Neural cell (in vitro differentiated cells): ENCODE results near the gene PEAK1. TPM values are rescaled to one million over a fixed set of nuclear protein-coding genes. Genes with fewer than 3 reads are reported as not detected.
A peak's percentile ranks its signal among the peaks of the same experiment; 100 is the strongest.

Source experiments
- H2AFZ ChIP-seq: fragments of 200-600, 300-800 bp; sonication (generic), shearing (Covaris generic); 2 replicates; pipeline ENCODE4 v1.6.0; 2014; ENCODE audit warnings: low read depth, mild to moderate bottlenecking, antibody characterized with exemption, low read length, moderate library complexity
- H3F3A ChIP-seq: fragments of 200-600 bp; shearing (Covaris generic); 2 replicates; pipeline ENCODE4 v1.6.1; 2016; ENCODE audit warnings: mild to moderate bottlenecking, moderate library complexity, mixed read lengths, antibody characterized with exemption, low read length; ENCODE audit not compliant: insufficient read depth, poor library complexity, severe bottlenecking
- H3K27ac ChIP-seq: fragments of 200-600, 300-800 bp; sonication (generic), shearing (Covaris generic); 2 replicates; pipeline ENCODE4 v1.5.1; 2014; ENCODE audit warnings: mild to moderate bottlenecking, low read length, moderate library complexity
- H3K27me3 ChIP-seq: fragments of 300-800, 200-600 bp; sonication (generic), shearing (Covaris generic); 2 replicates; pipeline ENCODE4 v1.6.0; 2014; ENCODE audit warnings: mild to moderate bottlenecking, low read depth, low read length, moderate library complexity; ENCODE audit not compliant: insufficient read depth
- H3K36me3 ChIP-seq: fragments of 300-800, 200-600 bp; sonication (generic), shearing (Covaris generic); 2 replicates; pipeline ENCODE4 v1.5.1; 2014; ENCODE audit warnings: mild to moderate bottlenecking, antibody characterized with exemption, low read length, moderate library complexity; ENCODE audit not compliant: insufficient read depth
- H3K4me2 ChIP-seq: fragments of 300-800, 200-600 bp; sonication (generic), shearing (Covaris generic); 2 replicates; pipeline ENCODE4 v1.6.0; 2014; ENCODE audit warnings: mild to moderate bottlenecking, low read length
- H3K4me3 ChIP-seq: fragments of 300-800, 200-600 bp; sonication (generic), shearing (Covaris generic); 2 replicates; pipeline ENCODE4 v1.5.1; 2014; ENCODE audit warnings: mild to moderate bottlenecking, low read length, moderate library complexity
- H3K79me2 ChIP-seq: fragments of 200-600 bp; shearing (Covaris generic); replicated peaks from 2 replicates; pipeline ENCODE4 v1.6.0; 2014; ENCODE audit warnings: mild to moderate bottlenecking, low read length, moderate library complexity; ENCODE audit not compliant: insufficient read depth
- H3K9ac ChIP-seq: fragments of 300-800, 200-600 bp; sonication (generic), shearing (Covaris generic); 2 replicates; pipeline ENCODE4 v1.6.1; 2016; ENCODE audit warnings: mild to moderate bottlenecking, low read length, mixed read lengths
- H3K9me2 ChIP-seq: fragments of 200-600 bp; shearing (Covaris generic); 2 replicates; pipeline ENCODE4 v1.6.1; 2016; ENCODE audit warnings: mild to moderate bottlenecking, low read length, mixed read lengths; ENCODE audit not compliant: insufficient read depth
- H3K9me3 ChIP-seq: fragments of 200-600, 300-800 bp; sonication (generic), shearing (Covaris generic); 2 replicates; pipeline ENCODE4 v1.6.1; 2016; ENCODE audit warnings: mild to moderate bottlenecking, mixed run types, low read length, moderate library complexity, mixed read lengths
- H4K20me1 ChIP-seq: fragments of 200-600 bp; shearing (Covaris generic); 2 replicates; pipeline ENCODE4 v1.6.1; 2016; ENCODE audit warnings: mild to moderate bottlenecking, mixed run types; ENCODE audit not compliant: insufficient read depth
- CTCF ChIP-seq: fragments of 450-650 bp; IDR thresholded peaks from 2 replicates; pipeline ENCODE4 v1.5.1; 2014; ENCODE audit warnings: antibody characterized with exemption, mild to moderate bottlenecking, moderate library complexity; ENCODE audit not compliant: poor library complexity, severe bottlenecking
- EP300 ChIP-seq: fragments of 450-650 bp; conservative IDR thresholded peaks from 2 replicates; pipeline ENCODE4 v1.6.1; 2014; ENCODE audit warnings: antibody characterized with exemption, mild to moderate bottlenecking, moderate library complexity; ENCODE audit not compliant: poor library complexity, severe bottlenecking
- EZH2 ChIP-seq: fragments of 200-600, 300-800 bp; shearing (Covaris generic), sonication (generic); IDR thresholded peaks from 2 replicates; pipeline ENCODE4 v1.6.1; 2014; ENCODE audit warnings: antibody characterized with exemption, low read length, borderline replicate concordance, mild to moderate bottlenecking; ENCODE audit not compliant: insufficient read depth, poor library complexity, severe bottlenecking
- MXI1 ChIP-seq: fragments of 450-650 bp; conservative IDR thresholded peaks from 2 replicates; pipeline ENCODE4 v1.6.1; 2014; ENCODE audit warnings: antibody characterized with exemption, mild to moderate bottlenecking; ENCODE audit not compliant: poor library complexity, severe bottlenecking
- POLR2AphosphoS5 ChIP-seq: IDR thresholded peaks from 2 replicates; pipeline ENCODE4 v1.6.1; 2012
- RAD21 ChIP-seq: fragments of 450-650 bp; conservative IDR thresholded peaks from 2 replicates; pipeline ENCODE4 v1.6.1; 2014; ENCODE audit warnings: antibody characterized with exemption, mild to moderate bottlenecking, moderate library complexity
- REST ChIP-seq: IDR thresholded peaks from 2 replicates; pipeline ENCODE4 v1.6.1; 2012; ENCODE audit warnings: borderline replicate concordance
- SMC3 ChIP-seq: fragments of 450-650 bp; conservative IDR thresholded peaks from 2 replicates; pipeline ENCODE4 v1.6.1; 2014; ENCODE audit warnings: antibody characterized with exemption, mild to moderate bottlenecking, moderate library complexity; ENCODE audit not compliant: poor library complexity
- TAF1 ChIP-seq: IDR thresholded peaks from 2 replicates; pipeline ENCODE4 v1.6.1; 2012; ENCODE audit warnings: low read depth
- polyA plus RNA-seq: library from polyadenylated mRNA; depleted of rRNA; stranded (reverse); fragments of >200 nt; gene quantifications from 2 replicates; pipeline ENCODE4 v1.2.3, GENCODE V29; 2014

PEAK1 gene
- polyA plus RNA-seq, 1 donor from 2014 or later, result 5.8 TPM

DNA sequence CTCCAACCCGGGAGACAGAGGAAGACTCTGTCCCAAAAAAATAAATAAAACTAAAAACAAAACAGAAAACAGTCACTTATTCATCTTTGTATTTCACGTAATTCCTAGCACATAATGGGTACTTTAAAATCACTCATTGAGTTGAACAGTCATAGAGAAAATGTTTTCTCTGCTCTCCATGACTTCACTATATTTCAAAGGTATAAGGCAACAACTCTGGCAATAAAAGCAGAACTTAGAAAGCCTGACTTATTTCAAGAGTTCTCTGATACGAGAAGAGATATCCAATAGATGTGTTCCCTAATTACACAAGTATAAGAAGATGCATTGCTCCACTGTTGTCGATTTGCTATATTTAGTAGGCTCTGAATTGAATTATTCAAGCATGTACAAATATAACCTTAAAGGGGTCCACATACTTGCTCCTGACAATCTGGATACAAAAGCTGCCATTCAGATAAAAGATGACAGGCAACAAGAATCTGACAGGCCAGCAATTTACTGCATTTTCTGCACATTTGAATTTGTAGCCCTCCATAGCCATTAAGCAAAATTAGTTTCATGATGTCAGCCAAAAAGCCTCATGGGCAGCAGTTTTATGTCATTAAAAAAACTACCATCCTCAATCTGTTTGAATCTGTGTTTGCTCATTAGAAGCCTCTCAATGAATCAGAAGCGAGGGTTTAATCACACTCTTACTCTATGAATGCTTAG lies 47.9 kb downstream of the PEAK1 start:
- Histone ChIP-seq H3K4me3 (peak overlapping the region; percentile 20), H2AFZ (no peak overlapping the region), H3K79me2 (no peaks in the 10 kb centered on the region), H3K9me2 (no peaks in the 10 kb centered on the region), H4K20me1 (no peaks in the 10 kb centered on the region), H3K27ac (peak overlapping the region; percentile 69), H3K4me2 (no peak overlapping the region), H3K36me3 (no peaks in the 10 kb centered on the region), H3K27me3 (no peaks in the 10 kb centered on the region), H3K9me3 (no peaks in the 10 kb centered on the region), H3K9ac (no peak overlapping the region), H3F3A (no peaks in the 10 kb centered on the region)
- TF ChIP-seq RAD21 (no peak), EP300 (peak; percentile 82), SMC3 (no peak), POLR2AphosphoS5 (peak; percentile 15)

DNA sequence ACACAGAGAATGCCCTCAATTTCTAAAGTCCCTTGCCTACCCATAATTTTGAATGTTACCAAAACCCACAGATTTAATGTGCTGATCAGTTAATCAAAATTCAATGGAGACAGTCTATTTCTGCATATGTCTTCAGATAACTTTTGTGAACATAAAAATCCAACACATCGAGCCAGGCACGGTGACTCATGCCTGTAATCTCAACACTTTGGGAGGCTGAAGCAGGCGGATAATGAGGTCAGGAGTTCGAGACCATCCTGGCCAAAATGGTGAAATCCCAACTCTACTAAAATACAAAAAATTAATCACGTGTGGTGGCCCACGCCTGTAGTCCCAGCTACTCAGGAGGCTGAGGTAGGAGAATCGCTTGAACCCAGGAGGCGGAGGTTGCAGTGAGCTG lies 49.3 kb downstream of the PEAK1 start:
- Histone ChIP-seq H3K4me2 (no peak overlapping the region), H3F3A (no peaks in the 10 kb centered on the region), H3K9ac (no peak overlapping the region), H3K27ac (no peak overlapping the region), H3K36me3 (no peaks in the 10 kb centered on the region), H3K79me2 (no peaks in the 10 kb centered on the region), H3K27me3 (no peaks in the 10 kb centered on the region), H3K4me3 (no peak overlapping the region), H2AFZ (no peak overlapping the region), H4K20me1 (no peaks in the 10 kb centered on the region), H3K9me3 (no peaks in the 10 kb centered on the region), H3K9me2 (no peaks in the 10 kb centered on the region)
- no peak for TF ChIP-seq POLR2AphosphoS5
- TF ChIP-seq EP300, result no peak
- TF ChIP-seq CTCF, result no peak
- TF ChIP-seq MXI1, result no peak
- no peak for TF ChIP-seq EZH2
- TF ChIP-seq RAD21, result no peak
- TF ChIP-seq TAF1, result no peak
- no peak for TF ChIP-seq REST
- TF ChIP-seq SMC3, result no peak
